ENCODE data around the gene IQSEC1. TPM values are rescaled to one million over a fixed set of nuclear protein-coding genes. Genes with fewer than 3 reads are reported as not detected.

Gene IQSEC1
- total RNA-seq, 1 donor from 2014 or later, result 31.3 TPM

DNA sequence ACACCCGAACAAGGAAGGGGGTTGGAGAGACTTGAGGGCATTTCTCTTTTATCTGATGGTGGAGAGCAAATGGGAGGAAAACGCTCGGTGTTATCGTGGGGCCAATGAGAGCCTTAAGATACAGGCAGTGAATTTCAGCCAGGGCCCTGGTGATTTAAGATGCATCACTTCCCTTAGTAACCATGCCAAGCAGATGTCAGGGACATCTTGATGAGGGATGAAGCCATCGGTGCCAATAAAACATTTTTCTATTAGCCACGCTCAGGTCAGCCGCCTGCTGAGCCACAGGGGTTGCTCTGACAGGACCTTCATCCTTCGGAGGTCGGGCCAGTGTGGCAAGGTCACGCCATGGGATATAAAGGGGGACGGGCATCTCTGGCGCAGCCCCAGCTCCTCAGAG, 10.6 kb downstream of the IQSEC1 start:
- DNase-seq (ENCODE audit: low read depth, low spot score), result no peak
- TF ChIP-seq, protein P1, sequence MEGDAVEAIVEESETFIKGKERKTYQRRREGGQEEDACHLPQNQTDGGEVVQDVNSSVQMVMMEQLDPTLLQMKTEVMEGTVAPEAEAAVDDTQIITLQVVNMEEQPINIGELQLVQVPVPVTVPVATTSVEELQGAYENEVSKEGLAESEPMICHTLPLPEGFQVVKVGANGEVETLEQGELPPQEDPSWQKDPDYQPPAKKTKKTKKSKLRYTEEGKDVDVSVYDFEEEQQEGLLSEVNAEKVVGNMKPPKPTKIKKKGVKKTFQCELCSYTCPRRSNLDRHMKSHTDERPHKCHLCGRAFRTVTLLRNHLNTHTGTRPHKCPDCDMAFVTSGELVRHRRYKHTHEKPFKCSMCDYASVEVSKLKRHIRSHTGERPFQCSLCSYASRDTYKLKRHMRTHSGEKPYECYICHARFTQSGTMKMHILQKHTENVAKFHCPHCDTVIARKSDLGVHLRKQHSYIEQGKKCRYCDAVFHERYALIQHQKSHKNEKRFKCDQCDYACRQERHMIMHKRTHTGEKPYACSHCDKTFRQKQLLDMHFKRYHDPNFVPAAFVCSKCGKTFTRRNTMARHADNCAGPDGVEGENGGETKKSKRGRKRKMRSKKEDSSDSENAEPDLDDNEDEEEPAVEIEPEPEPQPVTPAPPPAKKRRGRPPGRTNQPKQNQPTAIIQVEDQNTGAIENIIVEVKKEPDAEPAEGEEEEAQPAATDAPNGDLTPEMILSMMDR (conservative IDR thresholded peaks at IDR 0.05), result no peak
- H3K4me3 Mint-ChIP-seq, result no peak overlapping the region
- H3K27ac Mint-ChIP-seq (ENCODE audit: unreplicated experiment), result no peak overlapping the region
- no peaks in the 10 kb centered on the region for H3K36me3 Mint-ChIP-seq (ENCODE audit: low read depth)
- peaks cover 19% of the 10 kb centered on the region for H3K4me1 Mint-ChIP-seq
- H3K9me3 Mint-ChIP-seq, result no peaks in the 10 kb centered on the region
- H3K27me3 Mint-ChIP-seq (ENCODE audit: low read depth), result no peaks in the 10 kb centered on the region

DNA sequence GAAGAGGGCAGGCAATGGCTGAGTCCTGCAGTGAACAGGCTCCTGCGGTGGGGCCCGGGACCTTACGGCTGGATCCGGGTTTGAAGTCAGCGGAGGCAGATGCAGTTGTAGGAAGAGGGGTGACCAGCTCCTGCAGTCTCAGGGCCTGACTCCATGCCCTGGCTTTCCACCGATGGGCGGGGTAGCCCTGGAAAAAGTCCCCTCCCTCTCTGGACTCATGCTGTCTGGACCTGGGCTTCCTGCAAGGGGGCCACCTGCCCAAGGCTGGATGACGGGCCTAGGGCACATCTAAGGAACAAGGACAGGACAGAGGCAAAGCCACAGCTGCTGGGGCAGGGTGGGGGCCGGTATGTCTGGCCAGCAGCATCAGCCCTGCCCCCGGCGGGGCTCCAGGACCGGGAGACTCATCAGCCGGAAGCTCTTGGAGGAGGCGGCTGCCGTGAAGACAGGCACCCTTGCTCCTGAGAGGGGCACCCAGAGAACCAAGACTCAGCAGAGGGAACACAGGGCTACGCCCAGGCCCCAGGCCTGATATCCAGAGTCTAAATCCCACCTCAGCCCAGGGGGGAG, 12.8 kb downstream of the IQSEC1 start:
- H3K27ac Mint-ChIP-seq (ENCODE audit: unreplicated experiment), result no peak overlapping the region
- no peak for DNase-seq (ENCODE audit: low read depth, low spot score)
- H3K36me3 Mint-ChIP-seq (ENCODE audit: low read depth), result no peaks in the 10 kb centered on the region
- H3K4me3 Mint-ChIP-seq, result no peak overlapping the region
- H3K4me1 Mint-ChIP-seq, result peaks cover 16% of the 10 kb centered on the region
- no peaks in the 10 kb centered on the region for H3K9me3 Mint-ChIP-seq
- no peaks in the 10 kb centered on the region for H3K27me3 Mint-ChIP-seq (ENCODE audit: low read depth)
- TF ChIP-seq, protein P1 (conservative IDR thresholded peaks at IDR 0.05), result no peak

DNA sequence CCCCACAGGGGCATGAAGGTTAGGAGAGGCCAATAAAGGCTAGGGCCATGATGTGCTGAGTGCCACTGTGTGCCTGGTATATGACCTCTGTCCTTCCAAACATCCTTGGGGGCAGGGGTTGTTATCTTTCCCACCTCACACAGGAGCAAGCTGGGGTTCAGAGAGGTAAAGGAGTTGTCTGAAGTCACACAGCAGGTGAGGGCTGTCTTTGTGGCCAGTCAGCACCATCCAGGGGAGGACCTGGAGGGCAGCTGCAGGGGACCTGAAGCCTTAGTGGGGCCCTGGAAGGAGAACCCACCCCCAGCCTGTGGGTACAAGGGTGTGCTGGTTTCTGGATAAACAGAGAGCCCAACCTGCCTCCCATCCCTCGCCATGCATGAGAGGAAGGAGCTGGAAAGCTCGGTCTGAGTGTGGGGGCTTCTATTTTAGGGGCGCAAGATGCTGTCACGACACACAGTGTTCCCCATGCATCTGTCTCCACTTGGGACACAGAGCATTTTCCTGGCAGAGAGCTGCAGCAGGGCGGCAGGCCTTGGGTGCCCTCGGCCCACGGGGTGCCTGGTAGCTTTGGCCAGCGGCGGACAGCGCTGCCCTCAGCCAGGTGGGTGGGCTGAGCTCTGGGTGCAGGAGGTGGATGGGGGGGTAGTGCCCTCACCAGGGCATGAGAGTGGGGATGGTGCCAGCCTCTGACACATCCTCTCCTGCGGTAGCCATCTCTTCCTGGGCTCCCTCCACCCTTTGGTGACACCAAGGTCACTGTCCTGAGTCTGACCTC, 14.7 kb downstream of the IQSEC1 start:
- H3K27me3 Mint-ChIP-seq (ENCODE audit: low read depth), result no peaks in the 10 kb centered on the region
- H3K4me1 Mint-ChIP-seq, result peaks cover 9% of the 10 kb centered on the region
- H3K9me3 Mint-ChIP-seq, result no peaks in the 10 kb centered on the region
- no peak for DNase-seq (ENCODE audit: low read depth, low spot score)
- no peak overlapping the region for H3K4me3 Mint-ChIP-seq
- H3K27ac Mint-ChIP-seq (ENCODE audit: unreplicated experiment), result no peak overlapping the region
- TF ChIP-seq, protein P1 (conservative IDR thresholded peaks at IDR 0.05), result no peak
- H3K36me3 Mint-ChIP-seq (ENCODE audit: low read depth), result no peaks in the 10 kb centered on the region

DNA sequence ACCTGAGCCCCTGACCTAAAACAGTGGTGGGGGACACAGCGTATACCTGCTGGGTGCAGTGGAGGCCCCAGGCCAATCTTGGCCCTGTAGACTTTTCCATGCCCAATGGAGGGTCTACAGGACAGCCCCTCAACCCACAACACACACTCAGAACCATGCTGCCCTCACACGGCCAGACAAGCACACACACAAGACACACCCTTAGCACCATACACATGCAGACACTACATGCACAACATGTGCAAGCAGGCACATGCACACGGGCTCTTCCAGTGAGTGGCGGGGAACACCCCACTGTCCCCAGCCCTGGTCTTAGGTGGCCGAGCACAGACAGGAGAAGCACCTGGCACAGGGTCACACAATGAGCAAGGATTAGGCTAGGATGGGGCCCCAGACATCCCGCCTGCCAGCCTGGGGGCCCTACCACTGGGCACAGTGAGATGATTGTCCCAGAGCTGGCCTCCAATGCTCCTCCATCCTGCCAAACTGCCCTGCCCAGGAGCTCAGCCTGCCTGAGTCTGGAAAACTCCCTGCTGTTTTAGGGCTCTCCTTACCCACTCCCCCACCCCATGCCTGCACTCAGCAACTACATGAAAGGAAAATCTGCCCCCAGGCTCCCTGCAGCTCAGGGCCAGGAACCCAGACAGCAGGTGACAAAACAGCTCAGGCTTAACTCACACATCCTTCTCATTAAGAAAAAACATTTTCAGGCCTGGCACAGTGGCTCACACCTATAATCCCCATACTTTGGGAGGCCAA, 15.8 kb downstream of the IQSEC1 start:
- Mint-ChIP-seq H3K9me3 (no peaks in the 10 kb centered on the region), H3K4me1 (peaks cover 9% of the 10 kb centered on the region), H3K27me3 (ENCODE audit: low read depth) (no peaks in the 10 kb centered on the region), H3K27ac (ENCODE audit: unreplicated experiment) (no peak overlapping the region), H3K36me3 (ENCODE audit: low read depth) (no peaks in the 10 kb centered on the region), H3K4me3 (no peak overlapping the region)
- no peak for DNase-seq (ENCODE audit: low read depth, low spot score)
- TF ChIP-seq, protein P1 (conservative IDR thresholded peaks at IDR 0.05), result no peak

DNA sequence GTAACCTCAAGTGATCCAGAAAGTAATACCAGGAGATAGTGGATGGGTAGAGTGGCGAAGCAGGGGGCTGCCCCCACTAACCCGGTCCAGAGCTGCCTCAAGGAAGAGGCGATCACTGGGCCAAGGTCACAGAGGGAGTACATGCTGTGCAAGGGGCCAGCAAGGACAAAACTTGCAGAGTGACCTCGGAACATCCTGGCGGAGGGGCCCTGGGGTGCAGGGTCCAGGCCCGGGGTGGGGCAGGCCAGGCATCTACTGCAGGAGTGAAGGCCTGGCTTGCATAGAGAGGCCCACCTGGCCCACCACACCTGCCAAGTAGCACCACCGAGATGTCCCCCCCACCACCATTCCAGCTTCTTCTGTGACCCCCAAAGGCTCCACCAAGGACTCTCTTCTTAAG, 17.6 kb downstream of the IQSEC1 start:
- TF ChIP-seq, protein P1 (conservative IDR thresholded peaks at IDR 0.05), result no peak
- Mint-ChIP-seq H3K36me3 (ENCODE audit: low read depth) (no peaks in the 10 kb centered on the region), H3K4me1 (peaks cover 17% of the 10 kb centered on the region), H3K4me3 (no peak overlapping the region), H3K9me3 (no peaks in the 10 kb centered on the region), H3K27ac (ENCODE audit: unreplicated experiment) (no peak overlapping the region), H3K27me3 (ENCODE audit: low read depth) (peaks cover 2% of the 10 kb centered on the region)
- DNase-seq (ENCODE audit: low read depth, low spot score), result no peak
